Renal cortex interstitium (tissue), 11 donors: Measurements from ENCODE around the gene TREM1. TPM values are rescaled to one million over a fixed set of nuclear protein-coding genes. Genes with fewer than 3 reads are reported as not detected.
A peak's percentile ranks its signal among the peaks of the same experiment; 100 is the strongest.
"Not testable (repeated sequence)": the region's sequence is repeated elsewhere in the genome, so short reads cannot be mapped to it uniquely, and the experiment has no call there.

Experiments
- DNase-seq, 11 donors: peaks; one replicate each; pipeline ENCODE4 v3.0.0-alpha.2; 2013; ENCODE audit warnings: low read depth in 9 of 11, low spot score in 4 of 11; ENCODE audit errors: extremely low read depth in 1 of 11
- polyA plus RNA-seq, 3 donors: library from polyadenylated mRNA; unstranded; fragments of 120-200 nt; gene quantifications; one replicate each; pipeline ENCODE4 v1.2.1, GENCODE V29; 2013; ENCODE audit not compliant: insufficient read length in 3 of 3

TREM1 gene
- polyA plus RNA-seq, 3 donors: 0.07 to 0.42 (median 0.38) TPM

DNA sequence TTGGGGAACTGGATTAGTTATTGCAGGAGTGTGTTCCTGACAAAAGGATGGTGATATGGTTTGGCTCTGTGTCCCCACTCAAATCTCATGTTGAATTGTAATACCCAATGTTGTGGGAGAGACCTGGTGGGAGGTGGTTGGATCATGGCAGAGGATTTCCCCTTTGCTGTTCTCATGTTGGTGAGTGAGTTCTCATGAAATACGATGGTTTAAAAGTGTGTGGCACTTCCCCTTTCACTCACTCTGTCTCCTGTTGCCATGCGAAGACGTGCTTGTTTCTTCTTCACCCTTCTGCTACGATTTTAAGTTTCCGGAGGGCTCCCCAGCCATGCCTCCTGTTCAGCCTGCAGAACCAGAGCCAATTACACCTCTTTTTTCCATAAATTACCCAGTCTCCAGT lies 16.2 kb upstream of the TREM1 start:
- no peak for DNase-seq

- no peak for DNase-seq
Measured at GRCh38 chr6:41298785-41299502, 12.5 kb upstream of the TREM1 start.

GRCh38 chr6:41297248-41297647 lies 10.8 kb upstream of the TREM1 start:
- not testable (repeated sequence) for DNase-seq

- DNase-seq: no peak
Measured at GRCh38 chr6:41294214-41294872, 7.9 kb upstream of the TREM1 start.

- no peak for DNase-seq
Measured at GRCh38 chr6:41291717-41292116, 5.2 kb upstream of the TREM1 start.

GRCh38 chr6:41289815-41290214 lies 3.3 kb upstream of the TREM1 start:
- no peak for DNase-seq

- no peak for DNase-seq
Measured at GRCh38 chr6:41288754-41289129, 2.3 kb upstream of the TREM1 start.

GRCh38 chr6:41288030-41288753 lies 1.7 kb upstream of the TREM1 start:
- DNase-seq: no peak

DNA sequence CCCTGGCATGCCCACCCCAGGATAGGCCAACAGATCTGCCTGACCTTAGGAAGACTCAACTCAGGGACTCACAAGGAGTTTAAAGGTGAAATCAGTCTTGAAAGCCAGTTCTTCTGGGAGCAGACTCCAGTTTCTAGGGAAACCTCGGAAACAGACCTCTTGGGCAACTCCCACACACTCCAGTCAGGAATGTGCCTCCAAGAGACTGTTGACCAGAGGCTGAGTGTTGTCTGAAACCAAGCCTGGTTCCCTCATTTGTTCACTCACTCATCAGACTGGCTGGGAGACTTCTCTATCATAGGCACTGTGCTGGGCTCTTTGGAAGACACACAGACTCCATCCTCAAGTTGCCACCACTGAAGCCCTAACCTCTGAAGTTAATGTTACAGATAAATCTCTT lies 1.8 kb downstream of the TREM1 start:
- DNase-seq: peak in 6 of 11 donors; percentile 13 to 35 (median 21)

DNA sequence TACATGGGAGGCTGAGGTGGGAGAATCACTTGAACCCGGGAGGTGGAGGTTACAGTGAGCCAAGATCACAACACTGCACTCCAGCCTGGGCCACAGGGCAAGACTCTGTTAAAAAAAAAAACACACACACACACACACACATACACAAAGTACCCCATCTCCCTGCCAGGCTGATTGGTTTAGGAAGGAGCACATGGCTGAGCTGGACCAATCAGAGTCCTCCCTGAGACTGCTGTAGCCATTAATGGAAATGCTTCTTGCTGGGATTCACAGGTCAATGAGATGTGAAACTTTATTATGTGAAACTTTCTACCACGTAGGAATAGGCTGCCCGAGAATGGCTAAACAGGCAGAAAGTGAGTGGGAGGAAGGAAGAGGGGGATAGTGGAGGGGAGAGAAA lies 2.9 kb downstream of the TREM1 start:
- DNase-seq: no peak

- DNase-seq: no peak
Measured at GRCh38 chr6:41280381-41281057, 6.0 kb downstream of the TREM1 start.

GRCh38 chr6:41278699-41279405 lies 7.6 kb downstream of the TREM1 start:
- DNase-seq: peak in 9 of 11 donors; percentile 36 to 70 (median 61)

GRCh38 chr6:41277605-41278004 lies 8.9 kb downstream of the TREM1 start:
- no peak for DNase-seq

- DNase-seq: no peak
Measured at GRCh38 chr6:41275489-41275888, 11.0 kb downstream of the TREM1 start.

GRCh38 chr6:41274256-41274655 lies 12.2 kb downstream of the TREM1 start:
- DNase-seq: no peak

- DNase-seq: no peak
Measured at GRCh38 chr6:41273714-41274113, 12.8 kb downstream of the TREM1 start.

- no peak for DNase-seq
Measured at GRCh38 chr6:41272591-41273240, 13.8 kb downstream of the TREM1 start.

DNA sequence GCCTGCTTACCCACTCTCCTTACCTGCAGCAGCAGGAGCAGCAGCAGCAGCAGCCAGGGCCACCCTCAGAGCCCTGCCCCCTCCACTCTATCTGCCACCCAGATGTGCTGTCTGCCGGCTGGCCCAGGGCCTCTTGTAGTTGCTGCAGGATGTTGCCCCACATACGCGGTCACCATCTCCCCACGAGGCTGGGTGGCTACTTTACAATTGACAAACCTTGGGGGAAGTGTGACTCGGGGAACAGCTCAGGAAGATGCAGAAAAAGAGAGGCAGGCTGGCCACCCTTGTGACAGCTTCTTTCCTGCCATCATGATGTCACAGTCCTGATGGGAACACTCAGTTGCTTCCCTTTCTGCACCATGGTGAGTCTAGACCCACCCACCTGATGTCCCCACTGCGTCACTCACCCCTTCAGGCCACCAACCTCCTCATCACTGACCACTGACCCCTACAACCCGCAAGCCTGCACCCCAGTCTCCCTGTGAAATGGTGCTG lies 14.5 kb downstream of the TREM1 start:
- no peak for DNase-seq
